HPDE6-E6E7 (cell line): ENCODE results near the gene ATP6V0A1.
"Not testable (repeated sequence)": the region's sequence is repeated elsewhere in the genome, so short reads cannot be mapped to it uniquely, and the experiment has no call there.

ENCODE experiments used
- DNase-seq: peaks from one replicate; pipeline ENCODE4 v3.0.0; 2011; ENCODE audit warnings: missing footprints; ENCODE audit errors: extremely low spot score

ATP6V0A1 gene

DNA sequence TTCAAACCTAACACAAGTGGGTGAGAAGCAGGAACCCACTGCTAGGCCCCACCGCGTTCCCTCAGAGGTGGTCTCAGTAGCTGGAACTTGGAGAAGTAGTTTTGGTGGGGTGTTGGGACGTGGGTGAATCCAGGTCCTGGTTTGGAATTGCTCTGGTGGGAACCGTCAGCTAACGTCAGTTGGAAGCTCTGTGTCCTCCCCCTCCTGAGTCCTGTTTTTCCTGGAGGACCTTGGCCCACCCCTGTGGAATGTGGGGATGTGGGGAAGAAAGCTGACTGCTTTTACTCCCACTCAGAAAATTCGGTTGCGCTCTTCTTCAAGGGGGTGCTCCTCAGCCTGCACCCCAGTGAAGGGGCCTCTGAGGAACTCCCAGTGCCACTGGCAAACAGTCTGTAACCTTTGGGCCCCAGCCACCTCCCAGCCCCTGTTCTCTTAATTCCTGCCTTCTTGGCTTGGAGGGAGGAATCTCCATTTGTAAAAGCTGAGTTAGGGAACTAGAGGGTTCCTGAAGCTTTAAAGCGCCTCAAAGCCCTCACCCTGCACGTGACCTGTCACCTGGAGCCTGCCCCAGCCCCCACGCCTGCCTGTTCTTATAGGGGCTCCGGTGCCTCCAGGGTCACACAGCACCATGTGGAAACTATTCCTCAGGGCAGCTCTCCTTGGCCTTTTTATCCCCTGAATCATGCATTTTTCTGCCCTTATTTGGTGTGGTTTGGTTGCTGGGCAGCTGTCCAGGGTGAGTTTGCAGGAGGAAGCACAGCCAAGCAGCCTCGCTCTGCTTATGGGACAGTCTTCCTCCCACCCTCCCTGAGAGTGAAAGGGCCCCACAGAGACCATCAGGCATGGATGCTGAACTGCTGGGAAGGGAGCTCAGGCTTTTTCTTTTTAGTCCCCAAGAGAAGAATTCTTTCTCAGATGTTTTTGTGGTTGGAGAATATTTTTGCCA is 61.1 kb downstream of the ATP6V0A1 start:
- peak; percentile 82 for DNase-seq

DNA sequence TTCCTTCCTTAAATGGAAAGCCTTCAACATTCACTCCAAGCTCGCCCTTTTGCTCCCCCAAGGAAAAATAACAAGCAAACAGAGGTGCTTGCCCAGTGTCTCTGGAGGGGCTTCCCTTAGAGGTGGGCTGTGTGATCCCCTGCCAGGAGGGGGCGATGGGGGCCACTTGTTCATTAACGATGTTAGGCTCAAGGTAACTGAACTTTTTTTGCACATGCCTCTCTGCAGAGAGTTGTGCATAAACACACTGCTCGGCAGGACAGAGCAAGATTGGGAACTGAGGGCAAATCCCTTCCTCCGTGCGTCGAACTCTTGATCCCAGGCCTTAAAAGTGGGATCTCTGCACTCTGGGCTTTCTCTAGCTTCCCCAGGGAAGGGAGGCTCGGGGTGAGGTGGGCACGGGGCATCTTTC is 61.9 kb downstream of the ATP6V0A1 start:
- DNase-seq: no peak

DNA sequence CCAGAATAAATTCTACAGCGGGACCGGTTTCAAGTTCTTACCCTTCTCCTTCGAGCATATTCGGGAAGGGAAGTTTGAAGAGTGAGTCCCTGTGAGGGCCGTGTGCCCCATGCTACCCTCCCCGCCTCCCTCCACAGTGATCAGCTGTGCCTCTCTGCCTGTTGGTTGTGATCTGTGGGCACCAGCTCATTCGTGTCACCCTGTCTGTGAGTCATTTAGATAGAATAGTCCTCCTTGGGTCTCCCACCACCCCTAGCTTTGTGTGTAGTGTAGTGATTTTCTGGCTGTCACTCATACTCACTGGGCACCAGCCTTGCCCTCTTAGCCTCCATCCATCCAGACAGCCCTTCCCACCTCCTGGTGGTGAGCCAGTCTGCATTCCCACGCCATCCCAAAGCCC is 62.4 kb downstream of the ATP6V0A1 start:
- DNase-seq: no peak

DNA sequence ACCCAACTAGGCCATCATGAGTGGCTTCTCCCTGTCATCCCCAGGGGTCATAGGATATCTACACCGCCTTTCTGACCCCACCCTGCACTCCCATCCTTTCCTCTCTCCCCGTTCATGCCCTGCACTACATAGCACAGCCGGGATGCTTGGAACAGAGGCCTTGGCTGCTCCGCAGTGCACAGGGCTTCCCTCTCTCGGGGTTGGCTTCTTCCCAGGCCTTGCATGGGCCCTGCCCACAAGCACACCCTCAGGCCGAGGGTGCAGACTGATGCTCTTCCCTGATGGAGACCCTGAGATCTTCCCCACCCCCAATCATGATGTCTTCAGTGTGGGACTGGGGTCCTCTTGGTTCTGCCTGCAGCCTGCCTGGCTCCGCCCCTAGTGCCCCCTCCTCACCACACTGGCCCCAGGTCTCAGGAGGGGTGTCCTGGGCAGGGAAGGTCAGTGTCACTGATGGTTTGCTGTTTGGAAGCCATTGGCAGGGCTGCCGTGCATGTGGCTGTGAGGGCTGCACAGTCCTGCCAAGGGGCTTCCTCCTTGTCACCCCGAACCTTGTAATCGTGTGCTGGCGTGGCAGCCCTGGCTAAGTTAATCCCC is 63.1 kb downstream of the ATP6V0A1 start:
- DNase-seq: no peak

DNA sequence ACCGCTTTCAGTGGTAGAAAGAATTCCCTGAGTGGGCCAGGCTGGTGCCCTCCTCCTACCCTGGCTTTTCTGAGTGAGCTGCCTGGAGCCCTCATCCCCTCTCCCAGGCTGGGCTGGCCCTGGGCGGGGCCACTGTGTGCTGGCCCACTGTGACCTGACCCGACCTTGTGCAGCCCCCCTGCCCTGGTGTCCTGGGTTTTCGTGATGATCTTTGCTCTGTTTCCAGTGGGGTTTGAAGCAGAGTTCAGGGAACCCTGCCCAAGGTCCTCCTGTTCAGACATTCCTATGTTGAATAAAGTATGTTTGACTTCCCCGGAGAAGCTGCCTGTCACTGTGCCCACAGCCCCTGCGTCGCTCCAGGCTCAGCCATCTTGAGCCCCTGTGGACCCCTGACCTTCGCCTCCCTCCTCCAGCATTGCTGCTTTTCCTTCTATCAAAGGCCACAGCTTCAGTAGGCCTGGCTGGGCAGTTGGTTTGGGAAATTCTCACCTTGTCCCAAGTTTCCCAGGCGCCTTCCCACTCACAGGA is 63.6 kb downstream of the ATP6V0A1 start:
- no peak for DNase-seq

DNA sequence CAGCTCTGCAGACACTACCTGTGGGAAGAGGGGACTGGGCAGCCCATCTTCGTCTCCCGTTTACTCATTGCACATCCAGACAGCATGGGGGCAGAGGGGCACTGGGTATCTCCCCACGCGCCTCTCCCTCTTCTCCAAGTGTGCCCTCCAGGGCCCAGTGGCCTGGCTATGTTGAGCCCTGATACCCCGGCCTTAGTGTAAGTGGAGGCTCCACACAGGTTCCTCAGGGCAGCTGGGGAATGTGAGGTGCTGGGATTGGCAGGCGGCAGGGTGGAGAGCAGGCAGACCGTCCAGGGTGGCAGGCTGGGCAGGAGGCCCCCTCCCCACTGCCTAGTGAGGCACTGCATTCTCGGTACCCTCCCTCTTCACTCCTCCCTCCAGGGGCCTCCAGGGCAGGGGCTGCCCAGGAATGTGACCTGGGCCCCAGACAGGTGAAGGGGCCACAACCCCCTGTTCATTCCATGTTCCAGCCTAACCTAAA is 64.2 kb downstream of the ATP6V0A1 start:
- DNase-seq: no peak

DNA sequence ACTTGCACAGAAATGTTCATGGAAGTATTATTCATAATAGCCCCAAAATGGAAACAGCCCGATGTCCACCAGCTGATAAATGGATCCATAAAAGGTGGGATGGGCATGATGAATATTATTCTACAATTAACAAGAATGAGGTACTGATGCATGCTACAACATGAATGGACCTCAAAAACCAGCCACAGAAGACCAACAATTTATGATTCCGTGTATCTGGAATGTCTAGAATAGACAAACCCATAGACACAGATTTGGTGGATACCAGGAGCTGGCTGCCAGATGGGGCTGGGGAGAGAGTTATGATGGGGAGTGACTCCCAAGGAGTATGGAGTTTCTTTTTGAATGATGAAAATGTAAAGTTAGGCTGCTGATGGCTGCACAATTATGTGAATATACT is 66.5 kb downstream of the ATP6V0A1 start:
- no peak for DNase-seq

DNA sequence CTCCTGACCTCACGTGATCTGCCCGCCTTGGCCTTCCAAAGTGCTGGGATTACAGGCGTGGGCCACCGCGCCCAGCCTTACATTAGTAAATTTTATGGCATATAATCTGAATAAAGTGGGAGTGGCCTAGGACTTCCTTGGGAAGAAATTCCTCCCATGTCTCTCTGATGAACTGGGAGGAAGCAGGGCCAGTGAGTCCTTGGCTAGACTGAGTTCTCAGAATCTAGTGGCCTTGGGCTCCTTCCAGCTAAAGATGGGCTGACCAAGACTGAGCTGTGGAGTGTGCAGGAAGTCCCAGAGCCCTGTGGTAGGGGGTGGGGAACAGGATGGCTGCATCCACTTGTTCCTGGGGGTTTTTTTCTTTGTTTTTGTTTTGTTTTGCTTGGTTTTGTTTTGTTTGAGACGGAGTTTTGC is 67.4 kb downstream of the ATP6V0A1 start:
- no peak for DNase-seq

DNA sequence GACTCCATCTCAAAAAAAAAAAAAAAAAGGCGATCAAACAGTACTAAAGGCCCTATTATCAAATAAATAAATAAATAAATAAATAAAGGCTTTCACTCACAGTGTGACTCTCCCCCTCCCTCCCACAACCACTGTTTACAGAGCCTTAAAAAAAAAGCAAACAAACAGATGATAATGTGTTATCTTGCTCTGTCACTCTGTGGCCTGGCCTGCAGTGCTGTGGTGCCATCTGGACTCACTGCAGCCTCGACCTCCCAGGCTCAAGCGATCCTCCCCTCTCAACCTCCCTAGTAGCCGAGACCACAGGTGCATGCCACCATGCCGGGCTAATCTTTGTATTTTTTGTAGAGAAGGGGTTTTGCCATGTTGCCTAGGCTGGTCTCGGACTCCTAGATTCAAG is 69.3 kb downstream of the ATP6V0A1 start:
- no peak for DNase-seq

DNA sequence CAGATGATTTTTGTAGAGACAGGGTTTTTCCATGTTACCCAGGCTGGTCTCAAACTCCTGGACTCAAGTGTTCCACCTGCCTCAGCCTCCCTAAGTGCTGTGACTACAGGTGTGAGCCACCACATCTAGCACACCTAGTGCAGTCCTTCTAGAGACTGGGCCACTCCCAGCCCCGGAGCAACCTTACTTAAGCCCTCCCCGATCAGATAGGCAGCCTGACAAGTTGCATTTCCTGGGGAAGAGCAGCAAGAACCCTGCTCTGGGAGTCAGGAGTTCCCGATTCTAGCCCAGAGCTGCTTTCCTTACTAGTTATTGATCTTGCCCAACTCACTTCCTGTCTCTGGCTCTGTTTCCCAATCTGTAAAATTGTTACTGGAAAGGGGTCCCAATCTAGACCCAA is 70.4 kb downstream of the ATP6V0A1 start:
- DNase-seq: no peak

DNA sequence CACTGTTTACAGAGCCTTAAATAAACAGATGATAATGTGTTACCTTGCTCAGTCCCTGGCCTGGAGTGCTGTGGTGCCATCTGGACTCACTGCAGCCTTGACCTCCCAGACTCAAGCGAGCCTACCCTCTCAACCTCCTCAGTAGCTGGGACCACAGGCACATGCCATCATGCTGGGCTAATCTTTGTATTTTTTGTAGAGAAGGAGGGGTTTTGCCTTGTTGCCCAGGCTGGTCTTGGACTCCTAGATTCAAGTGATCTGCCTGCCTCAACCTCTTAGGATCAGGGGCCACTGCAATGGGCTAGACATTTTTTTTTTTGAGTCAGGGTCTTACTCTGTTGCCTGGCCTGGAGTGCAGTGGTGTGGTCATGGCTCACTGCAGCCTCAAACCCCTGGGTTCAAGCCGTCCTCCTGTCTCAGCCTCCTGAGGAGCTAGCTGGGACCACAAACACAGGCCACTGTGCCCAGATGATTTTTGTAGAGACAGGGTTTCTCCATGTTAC is 72.3 kb downstream of the ATP6V0A1 start:
- no peak for DNase-seq

DNA sequence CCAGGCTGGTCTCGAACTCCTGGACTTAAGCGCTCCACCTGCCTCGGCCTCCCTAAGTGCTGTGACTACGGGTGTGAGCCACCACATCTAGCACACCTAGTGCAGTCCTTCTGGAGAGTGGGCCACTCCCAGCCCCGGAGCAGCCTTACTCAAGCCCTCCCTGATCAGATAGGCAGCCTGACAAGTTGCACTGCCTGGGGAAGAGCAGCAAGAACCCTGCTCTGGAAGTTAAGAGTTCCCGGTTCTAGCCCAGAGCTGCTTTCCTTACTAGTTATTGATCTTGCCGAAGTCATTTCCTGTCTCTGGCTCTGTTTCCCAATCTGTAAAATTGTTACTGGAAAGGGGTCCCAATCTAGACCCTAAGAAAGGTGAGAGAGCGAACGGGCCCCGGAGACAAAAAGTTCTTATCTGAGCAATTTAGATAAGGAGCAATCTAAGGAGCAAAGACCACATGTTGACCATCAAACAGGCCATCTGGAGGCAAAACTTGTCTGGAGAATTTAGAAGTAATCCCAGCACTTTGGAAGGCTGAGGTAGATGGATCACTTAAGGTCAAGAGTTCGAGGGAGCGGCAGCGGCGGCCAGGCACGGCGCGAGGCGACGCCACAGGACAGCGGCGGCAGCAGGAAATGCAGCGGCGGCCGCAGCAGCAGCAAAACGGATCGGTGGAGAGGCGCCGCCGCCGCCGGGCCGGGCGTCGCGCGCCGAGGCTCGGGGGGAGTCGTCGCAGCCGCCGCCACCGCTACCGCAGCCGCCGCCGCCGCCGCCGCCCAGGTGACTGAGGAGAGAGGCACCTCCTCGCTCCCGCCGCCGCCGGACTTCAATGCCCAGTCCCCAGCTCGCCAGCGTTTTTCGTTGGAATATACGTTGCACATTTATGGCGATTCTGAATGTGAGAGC is 73.0 kb downstream of the ATP6V0A1 start:
- DNase-seq: peak; percentile 39

DNA sequence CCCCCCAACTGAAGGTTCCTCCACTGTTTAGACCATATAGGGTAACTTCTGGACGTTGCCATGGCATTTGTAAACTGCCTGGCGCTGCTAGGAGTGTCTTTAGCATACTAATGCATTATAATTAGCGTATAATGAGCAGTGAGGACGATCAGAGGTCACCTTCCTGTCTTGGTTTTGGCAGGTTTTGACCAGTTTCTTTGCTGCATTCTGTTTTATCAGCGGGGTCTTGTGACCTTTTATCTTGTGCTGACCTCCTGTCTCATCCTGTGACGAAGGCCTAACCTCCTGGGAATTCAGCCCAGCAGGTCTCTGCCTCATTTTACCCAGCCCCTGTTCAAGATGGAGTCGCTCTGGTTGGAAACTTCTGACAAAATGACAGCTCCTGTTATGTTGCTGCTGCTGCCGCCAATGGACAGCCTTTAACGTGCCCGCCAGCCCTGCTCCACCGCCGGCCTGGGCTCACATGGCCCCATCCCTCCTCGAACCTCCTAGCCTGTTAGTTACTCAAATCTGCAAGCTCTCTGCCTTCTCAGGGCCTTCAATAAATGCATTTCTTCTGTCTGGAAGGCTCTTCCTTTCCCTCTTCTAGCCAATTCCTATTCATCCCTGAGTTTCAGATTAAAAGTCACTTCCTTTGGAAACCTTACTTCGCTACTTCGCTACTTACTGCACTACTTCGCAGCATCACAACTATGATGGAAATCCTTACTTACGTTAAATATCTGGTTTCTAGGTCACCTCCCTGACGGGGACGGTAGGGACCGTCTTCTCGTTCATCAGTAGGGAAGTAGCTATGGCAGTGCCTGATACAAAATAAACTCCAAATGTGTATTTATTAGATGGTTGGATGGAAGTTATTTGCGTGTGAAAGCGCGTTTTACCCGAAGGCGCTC is 76.7 kb downstream of the ATP6V0A1 start:
- no peak for DNase-seq

DNA sequence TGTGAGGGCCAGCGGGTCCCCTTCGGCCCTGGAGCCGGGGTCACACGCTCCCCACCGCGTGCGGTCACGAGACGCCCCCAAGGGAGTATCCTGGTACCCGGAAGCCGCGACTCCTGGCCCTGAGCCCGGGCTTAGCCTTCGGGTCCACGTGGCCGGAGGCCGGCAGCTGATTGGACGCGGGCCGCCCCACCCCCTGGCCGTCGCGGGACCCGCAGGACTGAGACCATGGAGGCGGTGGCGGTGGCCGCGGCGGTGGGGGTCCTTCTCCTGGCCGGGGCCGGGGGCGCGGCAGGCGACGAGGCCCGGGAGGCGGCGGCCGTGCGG is 77.3 kb downstream of the ATP6V0A1 start, which contains the start of gene NAGLU:
Gene NAGLU, plus strand, starts transcription at position 194 of the 324 bp plus-strand sequence. Its CDS starts 32 bp downstream, at position 226.
- peak; percentile 94 for DNase-seq

DNA sequence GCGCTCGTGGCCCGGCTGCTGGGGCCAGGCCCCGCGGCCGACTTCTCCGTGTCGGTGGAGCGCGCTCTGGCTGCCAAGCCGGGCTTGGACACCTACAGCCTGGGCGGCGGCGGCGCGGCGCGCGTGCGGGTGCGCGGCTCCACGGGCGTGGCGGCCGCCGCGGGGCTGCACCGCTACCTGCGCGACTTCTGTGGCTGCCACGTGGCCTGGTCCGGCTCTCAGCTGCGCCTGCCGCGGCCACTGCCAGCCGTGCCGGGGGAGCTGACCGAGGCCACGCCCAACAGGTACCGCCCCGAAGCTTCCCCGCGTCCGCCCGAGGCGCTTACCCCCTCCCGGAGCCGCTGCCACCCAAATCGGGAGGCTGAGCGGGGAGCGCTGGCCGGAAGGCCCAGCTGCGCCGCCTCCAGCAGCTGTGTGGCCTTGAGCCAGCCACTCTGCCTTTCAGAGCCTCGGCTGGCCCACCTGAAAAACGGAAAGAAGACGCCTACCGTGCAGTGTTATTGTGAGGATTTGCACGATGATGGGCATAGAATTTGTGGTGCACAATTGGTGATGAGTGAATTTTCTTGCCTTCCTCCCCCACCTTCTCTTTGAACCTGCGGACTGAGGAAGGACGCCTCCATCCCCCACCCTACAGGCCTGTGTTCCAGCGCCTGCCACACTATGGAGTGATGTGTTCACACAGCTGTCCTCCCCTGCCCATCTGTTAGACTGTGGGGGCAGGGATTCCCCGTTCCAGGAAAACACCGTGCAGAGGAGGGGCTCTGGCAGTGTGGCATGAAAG is 77.9 kb downstream of the ATP6V0A1 start:
- peak; percentile 81 for DNase-seq

DNA sequence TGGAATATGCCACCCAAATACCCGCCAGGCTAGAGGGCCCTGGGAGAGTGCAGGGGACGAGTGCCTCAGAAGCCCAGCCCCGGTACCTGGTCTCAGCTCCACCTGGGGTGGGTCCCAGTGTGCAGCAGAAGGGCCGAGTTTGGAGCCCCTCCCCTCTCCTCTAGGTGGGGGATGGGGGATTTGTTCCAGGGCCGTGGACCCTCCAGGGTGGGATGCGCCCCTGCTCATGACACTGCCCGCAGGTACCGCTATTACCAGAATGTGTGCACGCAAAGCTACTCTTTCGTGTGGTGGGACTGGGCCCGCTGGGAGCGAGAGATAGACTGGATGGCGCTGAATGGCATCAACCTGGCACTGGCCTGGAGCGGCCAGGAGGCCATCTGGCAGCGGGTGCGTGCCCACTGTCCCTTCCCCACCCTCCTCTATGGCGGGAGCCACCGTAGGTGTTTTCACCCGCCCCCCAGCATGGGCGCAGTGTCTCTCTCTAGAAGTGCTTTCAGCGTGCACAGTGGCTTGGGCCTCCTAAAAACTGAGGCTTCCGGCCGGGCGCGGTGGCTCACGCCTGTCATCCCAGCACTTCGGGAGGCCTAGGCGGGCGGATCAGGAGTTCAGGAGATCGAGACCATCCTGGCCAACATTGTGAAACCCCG is 78.6 kb downstream of the ATP6V0A1 start:
- no peak for DNase-seq

DNA sequence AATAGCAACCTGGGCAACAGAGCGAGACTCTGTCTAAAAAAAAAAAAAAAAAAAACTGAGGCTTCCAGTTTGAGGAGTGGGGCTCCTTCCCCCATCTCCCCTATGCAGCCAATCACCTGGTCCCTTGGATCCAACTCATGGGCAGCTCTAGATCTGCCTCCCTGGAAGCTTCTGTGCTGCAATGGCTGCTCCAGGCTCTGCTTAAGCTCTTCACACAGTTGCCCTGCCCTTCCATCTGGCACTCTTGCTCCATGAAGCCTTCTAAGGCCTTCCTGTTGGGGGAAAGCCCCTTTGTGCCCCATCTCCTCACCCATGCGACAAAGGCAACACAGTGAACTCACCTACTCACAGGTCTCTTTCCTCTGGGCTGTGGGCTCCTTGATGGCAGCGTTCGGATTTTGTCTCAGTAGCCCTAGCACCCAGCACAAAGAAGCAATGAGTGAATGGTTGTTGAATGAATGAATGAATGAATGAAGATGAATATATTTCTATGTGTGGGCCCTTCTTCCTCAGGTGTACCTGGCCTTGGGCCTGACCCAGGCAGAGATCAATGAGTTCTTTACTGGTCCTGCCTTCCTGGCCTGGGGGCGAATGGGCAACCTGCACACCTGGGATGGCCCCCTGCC is 79.3 kb downstream of the ATP6V0A1 start:
- DNase-seq: no peak

DNA sequence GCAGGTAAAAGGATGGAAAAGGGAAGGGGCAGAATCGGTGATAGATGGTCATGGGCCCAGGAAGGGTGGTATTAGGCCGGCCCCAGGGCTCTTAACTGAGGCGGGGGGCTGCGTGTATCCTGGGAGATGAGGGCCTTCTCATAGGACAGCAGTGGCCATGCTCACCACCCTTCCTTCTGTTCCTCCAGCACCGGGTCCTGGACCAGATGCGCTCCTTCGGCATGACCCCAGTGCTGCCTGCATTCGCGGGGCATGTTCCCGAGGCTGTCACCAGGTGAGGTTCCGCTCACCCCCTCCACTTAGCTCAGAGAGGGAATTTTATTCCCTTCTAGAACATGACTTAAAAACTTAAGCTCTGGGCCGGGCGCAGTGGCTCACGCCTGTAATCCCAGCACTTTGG is 79.8 kb downstream of the ATP6V0A1 start:
- no peak for DNase-seq

DNA sequence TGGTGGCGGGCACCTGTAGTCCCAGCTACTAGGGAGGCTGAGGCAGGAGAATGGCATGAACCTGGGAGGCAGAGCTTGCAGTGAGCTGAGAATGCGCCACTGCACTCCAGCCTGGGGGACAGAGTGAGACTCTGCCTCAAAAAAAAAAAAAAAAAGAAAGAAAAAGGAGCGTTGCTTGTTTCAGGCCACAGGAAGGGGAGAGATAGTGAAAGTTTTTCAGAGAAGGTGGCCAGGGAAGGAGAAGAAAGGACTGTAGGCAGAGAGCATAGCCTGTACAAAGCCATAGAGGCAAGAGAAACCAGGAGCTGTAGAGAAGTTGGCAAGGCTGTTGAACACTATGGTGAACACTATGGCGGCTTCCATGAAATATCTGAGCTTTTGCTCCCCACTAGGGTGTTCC is 81.9 kb downstream of the ATP6V0A1 start:
- DNase-seq: not testable (repeated sequence)
